Right hindlimb (tissue), 1 donor: ENCODE measurements around the gene PADI6.
"Not testable (repeated sequence)": the region's sequence is repeated elsewhere in the genome, so short reads cannot be mapped to it uniquely, and the experiment has no call there.

Experiments used
- DNase-seq: peaks from one replicate; pipeline ENCODE4 v3.0.0-alpha.2; 2018

Gene PADI6

GRCh38 chr1:17371896-17372295 is at the start of gene PADI6:
Gene PADI6 (plus strand): TSS chr1:17372196. CDS start chr1:17372246, 50 bp downstream.
- DNase-seq: no peak

- DNase-seq: no peak
Measured at GRCh38 chr1:17328855-17329254, 43.1 kb upstream of the PADI6 start.

GRCh38 chr1:17329610-17330009 is 42.4 kb upstream of the PADI6 start:
- no peak for DNase-seq

GRCh38 chr1:17330856-17331255 is 41.1 kb upstream of the PADI6 start:
- DNase-seq: no peak

- DNase-seq: no peak
Measured at GRCh38 chr1:17333081-17333480, 38.9 kb upstream of the PADI6 start.

DNA sequence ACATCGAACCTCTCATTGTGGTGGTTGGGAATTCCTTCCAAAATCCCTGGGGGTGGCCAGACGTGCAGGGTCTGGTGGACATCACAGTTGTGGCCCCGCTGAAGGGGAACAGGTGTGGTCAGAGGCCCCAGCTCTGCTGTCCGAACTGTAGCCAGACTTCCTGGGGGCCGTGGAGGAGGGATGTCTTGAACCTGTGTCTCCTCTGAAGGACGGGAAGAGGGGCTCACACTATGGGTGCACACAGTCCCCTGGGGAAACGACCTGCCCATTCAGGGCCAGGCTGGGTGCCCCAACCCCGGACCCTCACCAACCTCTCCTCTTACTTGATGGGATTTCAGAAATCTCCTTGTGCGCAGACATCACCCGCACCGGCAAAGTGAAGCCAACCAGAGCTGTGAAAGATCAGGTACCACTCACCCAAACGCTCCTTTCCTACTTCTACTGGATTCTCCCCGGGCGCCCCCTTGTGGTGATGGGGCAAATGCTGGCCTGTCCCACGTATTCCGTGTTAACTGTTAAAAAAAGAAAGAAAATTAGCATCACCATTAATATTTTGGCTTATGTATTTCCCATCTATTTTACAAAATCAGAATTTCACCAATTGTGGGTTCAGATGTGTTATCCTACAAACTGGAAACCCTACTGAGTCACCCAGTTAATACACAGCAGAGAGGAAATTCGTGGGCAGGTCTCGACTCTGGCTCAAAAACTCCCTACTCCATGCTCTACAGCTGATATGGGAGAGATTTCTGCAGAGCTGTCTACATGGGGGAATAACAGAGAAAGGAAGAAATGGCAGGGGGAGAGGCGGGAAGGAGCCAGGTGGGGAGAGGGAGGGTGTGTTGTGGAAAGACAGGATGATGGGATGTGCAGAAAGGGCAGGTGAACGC is 35.9 kb upstream of the PADI6 start:
- peak; percentile 36 for DNase-seq

GRCh38 chr1:17338706-17339493 is 33.1 kb upstream of the PADI6 start:
- DNase-seq: no peak

- DNase-seq: no peak
Measured at GRCh38 chr1:17339521-17339920, 32.5 kb upstream of the PADI6 start.

GRCh38 chr1:17340358-17340757 is 31.6 kb upstream of the PADI6 start:
- DNase-seq: no peak

DNA sequence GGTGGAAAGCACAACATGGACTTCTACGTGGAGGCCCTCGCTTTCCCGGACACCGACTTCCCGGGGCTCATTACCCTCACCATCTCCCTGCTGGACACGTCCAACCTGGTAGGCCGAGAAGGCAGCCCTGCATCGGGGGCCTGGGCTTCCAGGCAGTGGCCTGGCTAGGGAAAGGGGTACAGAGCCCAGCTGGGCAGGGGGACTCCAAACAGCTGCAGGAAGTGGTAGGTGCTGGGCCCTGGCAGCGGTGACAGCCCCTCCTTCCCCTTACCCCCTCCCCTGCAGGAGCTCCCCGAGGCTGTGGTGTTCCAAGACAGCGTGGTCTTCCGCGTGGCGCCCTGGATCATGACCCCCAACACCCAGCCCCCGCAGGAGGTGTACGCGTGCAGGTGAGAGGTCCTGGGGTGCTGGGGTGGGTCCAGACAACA is 30.0 kb upstream of the PADI6 start:
- no peak for DNase-seq

- DNase-seq: not testable (repeated sequence)
Measured at GRCh38 chr1:17345506-17345905, 26.5 kb upstream of the PADI6 start.

DNA sequence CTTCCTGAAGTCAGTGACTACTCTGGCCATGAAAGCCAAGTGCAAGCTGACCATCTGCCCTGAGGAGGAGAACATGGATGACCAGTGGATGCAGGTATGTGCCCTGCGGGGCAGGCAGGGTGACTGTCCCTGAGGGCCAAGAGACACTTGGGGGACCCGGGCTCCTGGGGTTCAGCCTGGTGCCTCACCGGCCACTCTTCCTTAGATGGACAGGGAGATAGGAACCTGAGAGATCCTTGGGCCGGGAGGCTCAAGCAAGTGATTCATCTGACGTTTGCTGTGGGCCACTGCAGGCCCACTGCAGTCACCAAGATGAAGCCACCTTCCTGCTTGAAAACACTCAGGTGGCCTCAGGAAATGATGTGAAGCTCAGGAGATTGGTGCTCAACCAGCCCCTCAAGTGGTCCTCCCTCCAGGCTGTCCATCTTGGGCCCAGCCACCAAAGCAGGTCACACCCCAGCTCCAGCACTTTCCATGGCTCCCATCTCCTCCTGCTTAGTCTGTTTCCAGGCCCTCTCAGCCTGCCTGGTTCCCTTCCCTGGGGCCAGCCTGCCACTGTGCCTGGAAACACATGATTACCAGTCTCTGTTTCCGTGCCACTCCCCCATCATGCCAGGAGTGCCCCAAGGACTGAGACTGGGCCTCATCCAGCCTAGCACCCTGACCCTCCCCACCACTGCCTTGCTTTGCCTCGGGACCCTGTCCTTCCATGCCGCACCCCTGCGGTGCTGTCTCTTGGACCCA is 25.8 kb upstream of the PADI6 start:
- no peak for DNase-seq

DNA sequence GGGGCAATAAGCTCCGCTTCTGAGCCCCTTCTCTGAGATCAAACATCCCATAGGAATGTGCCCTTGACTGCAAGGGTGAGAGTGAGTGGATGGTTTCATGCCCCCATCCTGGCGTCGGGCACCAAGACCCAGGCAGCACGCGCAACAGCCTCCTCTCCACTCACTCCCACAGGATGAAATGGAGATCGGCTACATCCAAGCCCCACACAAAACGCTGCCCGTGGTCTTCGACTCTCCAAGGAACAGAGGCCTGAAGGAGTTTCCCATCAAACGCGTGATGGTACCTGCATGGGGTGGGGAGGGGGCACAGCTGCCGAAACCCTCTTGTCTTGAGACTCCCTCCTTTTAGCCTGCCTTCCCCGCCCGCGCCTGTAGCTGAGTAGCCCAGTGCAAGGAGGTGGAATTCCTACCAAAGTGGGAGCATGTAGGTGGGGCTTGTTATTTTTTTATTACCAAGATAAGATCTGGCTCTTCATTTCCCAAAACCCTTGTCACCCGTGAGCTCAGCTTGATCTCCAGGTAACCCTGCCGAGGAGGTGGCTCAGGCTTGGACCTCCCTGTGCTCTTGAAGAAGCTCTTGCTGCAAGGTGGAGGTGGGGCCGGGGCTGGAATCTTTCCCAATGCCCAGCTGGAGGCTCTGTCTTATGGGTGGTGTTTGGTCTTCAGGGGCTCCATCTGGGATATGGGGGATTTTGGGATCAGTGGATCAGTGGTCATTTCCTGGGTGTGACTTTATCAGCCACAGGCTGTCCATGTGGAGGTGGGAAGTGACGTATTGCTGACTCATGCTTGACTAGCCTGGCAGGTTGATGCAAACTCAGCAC is 24.0 kb upstream of the PADI6 start:
- DNase-seq: no peak

- no peak for DNase-seq
Measured at GRCh38 chr1:17348593-17349234, 23.3 kb upstream of the PADI6 start.

DNA sequence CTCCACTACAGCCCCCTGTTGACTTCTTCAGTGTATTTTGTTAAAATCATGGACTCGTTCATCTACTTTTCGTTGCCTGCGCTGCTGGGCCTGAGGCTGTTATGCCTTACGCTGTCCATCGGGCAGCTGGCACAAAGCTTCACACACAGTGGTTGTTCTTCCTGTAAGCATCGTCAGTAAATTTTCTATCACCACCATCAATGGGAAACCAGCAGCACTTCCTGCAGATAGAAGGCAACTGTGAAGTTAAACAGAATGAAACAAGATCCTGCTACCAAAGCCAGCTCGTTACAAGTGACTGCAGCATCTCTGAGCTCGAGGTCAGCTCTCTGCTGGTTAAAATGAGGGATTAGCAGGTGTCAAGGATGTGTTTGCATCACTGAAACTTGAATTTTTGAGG is 21.9 kb upstream of the PADI6 start:
- no peak for DNase-seq

- DNase-seq: no peak
Measured at GRCh38 chr1:17350928-17351446, 21.0 kb upstream of the PADI6 start.

- no peak for DNase-seq
Measured at GRCh38 chr1:17351598-17352324, 20.2 kb upstream of the PADI6 start.

DNA sequence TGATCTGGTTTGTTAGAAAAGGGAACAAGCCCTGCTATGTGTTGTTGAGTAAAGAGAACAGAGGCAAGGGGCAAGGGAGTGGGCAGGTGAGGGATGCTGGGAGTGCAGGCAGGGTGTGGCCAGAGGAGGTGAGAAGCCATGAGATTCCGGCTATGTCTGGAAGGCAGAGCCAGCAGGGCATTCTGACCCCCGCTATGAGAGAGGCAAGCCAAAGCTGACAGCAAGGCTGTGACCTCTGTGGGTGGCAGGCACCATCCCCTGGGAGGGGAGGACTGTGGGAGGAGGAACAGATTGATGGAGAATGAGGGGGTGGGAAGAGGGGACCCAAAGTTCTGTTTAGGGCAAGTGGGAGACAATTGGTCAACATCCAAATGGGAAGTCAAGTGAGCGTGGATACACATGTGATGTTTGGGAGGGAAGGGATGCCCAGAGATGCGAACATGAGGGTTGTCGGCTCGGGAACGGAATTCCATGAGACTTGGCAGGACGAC is 19.5 kb upstream of the PADI6 start:
- DNase-seq: no peak

- no peak for DNase-seq
Measured at GRCh38 chr1:17355898-17356297, 16.1 kb upstream of the PADI6 start.

GRCh38 chr1:17356387-17357026 is 15.5 kb upstream of the PADI6 start:
- no peak for DNase-seq
